ENCODE data around the gene STPG3.
"Not testable (repeated sequence)": the region's sequence is repeated elsewhere in the genome, so short reads cannot be mapped to it uniquely, and the experiment has no call there.

GRCh38 chr9:137239541-137240200, 11.4 kb upstream of the STPG3 start:
- TF ChIP-seq, protein P1, sequence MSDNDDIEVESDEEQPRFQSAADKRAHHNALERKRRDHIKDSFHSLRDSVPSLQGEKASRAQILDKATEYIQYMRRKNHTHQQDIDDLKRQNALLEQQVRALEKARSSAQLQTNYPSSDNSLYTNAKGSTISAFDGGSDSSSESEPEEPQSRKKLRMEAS (IDR thresholded peaks at IDR 0.05; ENCODE audit: low read depth): not testable (repeated sequence)
- not testable (repeated sequence) for TF ChIP-seq EZH2phosphoT487 (IDR thresholded peaks at IDR 0.05; ENCODE audit: borderline replicate concordance, low read depth); GABPA (IDR thresholded peaks at IDR 0.05; ENCODE audit: low read depth)
- TF ChIP-seq, protein P2, sequence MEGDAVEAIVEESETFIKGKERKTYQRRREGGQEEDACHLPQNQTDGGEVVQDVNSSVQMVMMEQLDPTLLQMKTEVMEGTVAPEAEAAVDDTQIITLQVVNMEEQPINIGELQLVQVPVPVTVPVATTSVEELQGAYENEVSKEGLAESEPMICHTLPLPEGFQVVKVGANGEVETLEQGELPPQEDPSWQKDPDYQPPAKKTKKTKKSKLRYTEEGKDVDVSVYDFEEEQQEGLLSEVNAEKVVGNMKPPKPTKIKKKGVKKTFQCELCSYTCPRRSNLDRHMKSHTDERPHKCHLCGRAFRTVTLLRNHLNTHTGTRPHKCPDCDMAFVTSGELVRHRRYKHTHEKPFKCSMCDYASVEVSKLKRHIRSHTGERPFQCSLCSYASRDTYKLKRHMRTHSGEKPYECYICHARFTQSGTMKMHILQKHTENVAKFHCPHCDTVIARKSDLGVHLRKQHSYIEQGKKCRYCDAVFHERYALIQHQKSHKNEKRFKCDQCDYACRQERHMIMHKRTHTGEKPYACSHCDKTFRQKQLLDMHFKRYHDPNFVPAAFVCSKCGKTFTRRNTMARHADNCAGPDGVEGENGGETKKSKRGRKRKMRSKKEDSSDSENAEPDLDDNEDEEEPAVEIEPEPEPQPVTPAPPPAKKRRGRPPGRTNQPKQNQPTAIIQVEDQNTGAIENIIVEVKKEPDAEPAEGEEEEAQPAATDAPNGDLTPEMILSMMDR (IDR thresholded peaks at IDR 0.05): not testable (repeated sequence)

Data from SK-N-SH (cell line).